Stimulated activated CD8-positive, alpha-beta memory T cell treated with anti-CD3 and anti-CD28 coated beads, Interleukin-7, amount 100 ng/mL, for 4 hours (primary cell): ENCODE results near the gene TTC6.

Experiments used
- DNase-seq, 2 donors: peaks; one replicate each; pipeline ENCODE4 v3.0.0-alpha.2; 2020; ENCODE audit warnings: low read depth in 2 of 2

TTC6 gene

GRCh38 chr14:37585101-37585511 lies 10.3 kb upstream of the TTC6 start:
- DNase-seq: no peak

- DNase-seq: no peak
Observed at GRCh38 chr14:37585971-37586796, 9.2 kb upstream of the TTC6 start.

GRCh38 chr14:37586797-37587130 lies 8.7 kb upstream of the TTC6 start:
- DNase-seq: no peak

- no peak for DNase-seq
Observed at GRCh38 chr14:37587131-37587803, 8.2 kb upstream of the TTC6 start.

- DNase-seq: no peak
Observed at GRCh38 chr14:37587881-37588666, 7.4 kb upstream of the TTC6 start.

- no peak for DNase-seq
Observed at GRCh38 chr14:37588667-37588955, 6.8 kb upstream of the TTC6 start.

- no peak for DNase-seq
Observed at GRCh38 chr14:37588956-37589714, 6.3 kb upstream of the TTC6 start.

- no peak for DNase-seq
Observed at GRCh38 chr14:37589715-37590427, 5.6 kb upstream of the TTC6 start.

GRCh38 chr14:37590428-37591139 lies 4.8 kb upstream of the TTC6 start:
- DNase-seq: no peak

- DNase-seq: no peak
Observed at GRCh38 chr14:37591311-37591940, 4.0 kb upstream of the TTC6 start.

- no peak for DNase-seq
Observed at GRCh38 chr14:37591941-37592481, 3.4 kb upstream of the TTC6 start.

- no peak for DNase-seq
Observed at GRCh38 chr14:37592482-37593408, 2.7 kb upstream of the TTC6 start.

GRCh38 chr14:37593511-37594237 lies 1.8 kb upstream of the TTC6 start:
- no peak for DNase-seq

GRCh38 chr14:37594238-37594970 lies 1.0 kb upstream of the TTC6 start:
- no peak for DNase-seq

- DNase-seq: peak; percentile 34 to 52
Observed at GRCh38 chr14:37595809-37596621, 586 bp downstream of the TTC6 start.

GRCh38 chr14:37596790-37597472 lies 1.5 kb downstream of the TTC6 start:
- no peak for DNase-seq
